CD4-positive, alpha-beta T cell treated with Interleukin-6 for 4 hours (primary cell): ENCODE measurements around the gene SHF.
A peak's percentile ranks its signal among the peaks of the same experiment; 100 is the strongest.
"Not testable (repeated sequence)": the region's sequence is repeated elsewhere in the genome, so short reads cannot be mapped to it uniquely, and the experiment has no call there.

Experiments used
- DNase-seq: peaks from one replicate; pipeline ENCODE4 v3.0.0-alpha.2; 2020; ENCODE audit warnings: mixed read lengths

The SHF gene, protein sequence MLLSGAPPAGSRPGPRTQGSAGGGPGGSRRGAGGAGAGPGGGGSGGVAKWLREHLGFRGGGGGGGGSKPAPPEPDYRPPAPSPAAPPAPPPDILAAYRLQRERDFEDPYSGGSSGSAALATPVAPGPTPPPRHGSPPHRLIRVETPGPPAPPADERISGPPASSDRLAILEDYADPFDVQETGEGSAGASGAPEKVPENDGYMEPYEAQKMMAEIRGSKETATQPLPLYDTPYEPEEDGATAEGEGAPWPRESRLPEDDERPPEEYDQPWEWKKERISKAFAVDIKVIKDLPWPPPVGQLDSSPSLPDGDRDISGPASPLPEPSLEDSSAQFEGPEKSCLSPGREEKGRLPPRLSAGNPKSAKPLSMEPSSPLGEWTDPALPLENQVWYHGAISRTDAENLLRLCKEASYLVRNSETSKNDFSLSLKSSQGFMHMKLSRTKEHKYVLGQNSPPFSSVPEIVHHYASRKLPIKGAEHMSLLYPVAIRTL

DNA sequence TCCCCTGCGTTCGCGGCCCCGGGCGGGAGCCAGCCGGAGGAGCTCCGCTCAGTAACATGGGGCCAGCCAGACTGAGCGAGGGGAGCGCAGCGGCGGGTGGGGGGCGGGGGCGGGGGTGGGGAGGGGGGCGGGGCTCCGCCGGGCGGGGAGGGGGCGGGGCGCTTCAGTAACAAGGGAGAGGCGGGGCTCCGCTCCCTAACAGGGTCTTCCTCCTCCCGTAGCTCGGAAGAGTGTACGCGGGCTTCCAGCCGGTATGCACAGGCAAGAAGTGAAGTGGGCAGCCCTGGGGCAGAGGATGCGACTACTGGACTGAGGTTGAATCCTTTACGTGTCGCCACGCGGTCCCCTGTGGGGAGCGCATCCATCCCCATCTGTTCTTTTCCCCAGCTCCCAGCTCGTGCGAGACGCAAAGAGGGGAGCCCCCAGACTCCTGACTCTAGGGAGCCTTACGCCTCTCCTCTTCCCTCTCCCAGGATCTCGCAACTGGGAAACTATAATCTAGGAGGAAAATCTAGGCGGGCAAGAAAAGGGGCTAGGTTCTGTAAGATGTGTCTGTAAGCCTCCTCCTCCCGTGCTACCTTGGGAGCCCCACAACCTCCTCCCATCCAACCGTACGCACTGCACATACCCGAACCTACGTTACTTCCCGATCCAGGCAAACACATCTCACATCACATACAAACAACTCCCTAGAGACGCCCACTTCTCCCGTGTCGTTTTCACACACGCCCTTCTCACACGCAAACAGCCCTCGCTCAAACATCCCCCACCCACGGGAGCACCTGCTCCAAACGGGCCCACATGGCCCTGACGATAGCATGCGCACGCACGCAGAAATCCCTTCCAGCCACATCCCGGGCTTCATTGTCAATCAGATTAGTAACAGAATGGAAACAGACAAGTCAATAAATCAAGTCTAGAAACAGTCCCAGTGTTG, at the start of gene SHF:
Gene SHF, minus strand, starts transcription at position 73 of the 937 bp plus-strand sequence. Its CDS starts 15 bp downstream, at position 58.
- DNase-seq = peak; percentile 81

DNA sequence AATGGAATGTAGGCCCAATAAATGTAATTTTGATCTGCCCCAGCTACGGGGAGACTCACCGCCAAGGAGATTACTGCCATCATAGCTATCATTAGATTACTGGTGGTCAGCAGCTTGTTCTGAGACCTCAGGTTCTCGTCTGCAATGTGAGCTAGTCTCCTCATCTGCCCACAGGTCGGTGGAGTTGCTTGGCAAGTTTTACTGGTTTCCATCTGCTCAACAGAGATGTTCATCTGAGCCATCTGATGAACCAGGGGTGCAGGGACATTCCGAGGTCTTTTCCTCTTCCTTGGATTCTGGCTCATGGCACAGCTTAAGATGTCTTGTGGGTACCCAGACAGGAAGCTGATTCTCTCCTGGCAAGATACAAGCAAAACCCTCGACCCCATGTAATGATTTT, 49.0 kb upstream of the SHF start:
- not testable (repeated sequence) for DNase-seq

DNA sequence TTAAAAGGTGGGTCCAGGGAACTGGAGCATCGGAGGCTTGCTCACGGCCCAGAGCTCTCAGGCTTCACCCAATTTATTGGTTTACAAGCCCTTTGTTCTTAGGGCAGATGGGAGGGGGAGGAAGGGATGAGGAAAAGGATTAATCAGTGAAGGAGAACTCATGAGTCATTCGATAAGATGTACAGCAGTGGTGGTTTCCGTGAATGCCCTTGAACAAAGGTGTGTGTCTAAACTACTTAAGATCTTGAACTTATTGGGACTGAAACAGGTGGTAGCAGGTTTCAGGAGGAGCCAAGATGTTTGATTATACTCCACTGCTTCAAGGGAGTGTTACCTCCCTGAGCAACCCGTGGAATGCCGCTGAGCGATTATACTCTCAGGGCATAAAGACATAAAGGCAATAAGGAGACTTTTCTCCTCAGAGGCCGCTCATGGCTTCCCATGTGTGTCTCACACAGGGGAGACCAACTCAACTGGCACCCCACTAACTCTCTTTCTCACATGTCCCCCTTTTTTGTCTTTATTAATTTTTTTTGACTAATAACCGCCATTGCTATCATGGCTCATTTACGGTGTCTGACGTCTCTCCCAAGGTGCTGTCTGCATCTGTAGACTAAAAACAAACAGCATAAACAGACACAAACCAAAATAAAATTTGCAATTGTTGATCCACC, 46.9 kb upstream of the SHF start:
- DNase-seq = no peak

DNA sequence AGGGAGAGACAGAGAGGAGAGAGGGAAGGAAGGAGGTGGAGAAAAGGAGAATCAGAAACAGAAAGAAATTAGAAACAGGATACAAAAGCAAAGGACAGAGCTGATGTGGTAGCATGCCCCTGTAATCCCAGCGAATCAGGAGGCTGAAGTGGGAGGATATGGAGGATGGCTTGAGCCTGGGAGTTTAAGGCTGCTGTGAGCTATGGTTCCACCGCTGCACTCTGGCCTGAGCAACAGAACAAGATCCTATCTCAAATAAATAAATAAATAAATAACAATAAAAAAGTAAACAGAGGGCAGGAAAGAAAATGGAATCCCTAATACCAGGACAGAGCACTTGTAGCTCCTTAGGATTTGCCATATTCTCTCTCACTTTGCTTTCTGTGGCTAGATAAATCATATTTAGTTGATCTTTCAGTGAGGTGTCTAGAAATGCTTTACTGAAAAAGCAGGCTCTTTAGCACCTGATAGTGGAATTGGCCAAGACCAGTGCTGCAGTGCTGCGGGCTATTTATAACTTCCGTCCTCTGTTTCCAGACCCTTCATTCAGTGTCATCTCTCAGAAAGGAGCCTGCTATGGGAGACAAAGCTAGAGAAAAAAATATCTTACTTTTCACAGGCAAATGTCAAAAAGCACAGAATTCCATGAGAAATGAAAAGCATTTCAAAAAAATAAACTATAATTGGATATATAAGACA, 44.2 kb upstream of the SHF start:
- no peak for DNase-seq

DNA sequence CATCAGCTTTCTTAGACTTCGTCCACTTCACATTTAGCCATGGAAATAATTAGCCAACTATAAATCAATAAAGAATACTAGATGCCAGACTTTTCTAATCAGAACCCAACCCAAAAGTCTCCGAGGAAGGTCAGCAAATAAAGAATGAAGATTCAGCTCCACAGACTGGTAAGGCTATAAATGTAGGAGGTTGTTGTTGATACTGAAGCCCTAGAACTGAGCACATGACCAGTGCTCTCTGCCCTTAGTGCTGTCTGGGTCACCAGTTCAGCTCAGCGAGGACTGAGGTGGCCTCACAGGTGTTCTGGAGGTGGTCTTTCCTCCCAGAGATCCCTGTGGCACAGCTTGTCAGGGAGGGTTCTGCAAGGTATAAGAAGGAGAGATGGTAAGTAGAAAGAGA, 43.4 kb upstream of the SHF start:
- DNase-seq = no peak

DNA sequence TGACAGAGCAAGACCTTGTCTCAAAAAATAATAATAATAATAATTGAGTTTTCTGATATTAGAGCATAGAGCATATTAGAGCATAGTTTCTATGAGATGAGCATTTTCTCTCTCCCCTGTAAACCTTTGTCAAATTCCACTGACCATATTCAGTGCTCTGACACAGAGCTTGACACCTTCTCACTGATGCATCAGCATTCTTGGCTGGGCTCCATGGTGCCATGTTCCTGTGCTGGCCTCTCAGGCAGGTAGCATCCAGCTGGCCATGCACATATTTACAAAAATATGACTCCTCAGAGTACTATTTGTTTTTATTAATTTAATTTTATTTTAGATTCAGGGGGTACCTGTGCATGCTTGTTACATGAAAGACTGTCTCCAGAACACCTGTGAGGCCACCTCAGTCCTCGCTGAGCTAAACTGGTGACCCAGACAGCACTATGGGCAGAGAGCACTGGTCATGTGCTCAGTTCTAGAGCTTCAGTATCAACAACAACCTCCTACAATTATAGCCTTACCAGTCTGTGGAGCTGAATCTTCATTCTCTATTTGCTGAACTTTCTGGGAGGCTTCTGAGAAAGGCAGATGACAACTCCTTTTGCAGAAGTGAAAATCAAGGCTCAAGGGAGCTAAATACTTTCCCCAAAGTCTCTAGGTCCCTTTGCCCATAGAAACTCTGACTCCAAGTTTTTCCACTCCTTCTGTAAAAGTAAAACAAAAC, 42.6 kb upstream of the SHF start:
- DNase-seq = no peak

DNA sequence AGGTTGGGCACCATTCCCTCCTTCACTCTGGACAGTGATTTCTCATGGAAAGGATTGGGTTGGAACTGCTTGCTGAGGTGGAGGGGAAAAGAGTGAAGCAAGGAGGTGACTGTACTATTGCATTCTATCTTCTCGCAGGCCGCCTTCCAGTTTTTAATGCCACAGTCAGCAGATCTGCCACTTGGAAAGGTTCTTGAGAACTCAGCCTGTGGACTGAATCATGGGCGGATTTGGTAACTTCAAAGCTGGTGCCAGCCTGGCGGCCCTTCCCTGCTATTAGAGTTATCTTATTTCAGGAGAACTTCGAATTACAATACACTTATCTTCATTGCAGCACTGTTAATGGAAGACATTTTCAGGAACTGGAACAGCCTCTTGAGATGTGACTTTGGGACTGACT, 41.2 kb upstream of the SHF start:
- no peak for DNase-seq

DNA sequence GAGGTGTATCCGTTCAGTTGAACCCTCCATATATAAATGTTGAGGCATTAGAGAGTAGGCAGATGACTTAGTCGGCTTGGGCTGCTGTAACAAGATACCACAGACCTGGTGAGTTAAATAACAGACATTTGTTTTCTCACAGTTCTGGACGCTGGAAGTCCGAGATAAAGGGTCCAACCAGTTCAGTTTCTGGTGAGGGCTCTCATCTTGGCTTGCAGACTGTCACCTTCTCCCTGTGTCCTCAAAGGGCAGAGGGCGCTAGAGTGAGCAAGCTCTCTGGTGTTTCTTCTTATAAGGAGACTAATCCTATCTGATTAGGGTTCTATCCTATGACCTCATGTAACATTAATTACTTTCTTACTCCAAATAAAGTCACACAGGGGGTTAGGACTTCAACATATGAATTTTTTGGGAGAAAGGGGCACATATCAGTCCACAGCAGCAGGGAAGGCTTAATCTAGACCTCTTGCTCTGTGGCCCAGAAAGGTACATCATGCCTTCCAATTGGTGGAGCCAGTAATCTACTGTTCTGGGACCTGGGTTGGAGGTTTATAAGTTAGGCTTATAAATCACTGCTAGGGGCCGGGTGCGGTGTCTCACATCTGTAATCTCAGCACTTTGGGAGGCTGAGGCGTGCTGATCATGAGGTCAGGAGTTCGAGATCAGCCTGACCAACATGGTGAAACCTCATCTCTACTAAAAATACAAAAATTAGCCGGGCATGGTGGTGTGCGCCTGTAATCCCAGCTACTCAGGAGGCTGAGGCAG, 37.9 kb upstream of the SHF start:
- no peak for DNase-seq

DNA sequence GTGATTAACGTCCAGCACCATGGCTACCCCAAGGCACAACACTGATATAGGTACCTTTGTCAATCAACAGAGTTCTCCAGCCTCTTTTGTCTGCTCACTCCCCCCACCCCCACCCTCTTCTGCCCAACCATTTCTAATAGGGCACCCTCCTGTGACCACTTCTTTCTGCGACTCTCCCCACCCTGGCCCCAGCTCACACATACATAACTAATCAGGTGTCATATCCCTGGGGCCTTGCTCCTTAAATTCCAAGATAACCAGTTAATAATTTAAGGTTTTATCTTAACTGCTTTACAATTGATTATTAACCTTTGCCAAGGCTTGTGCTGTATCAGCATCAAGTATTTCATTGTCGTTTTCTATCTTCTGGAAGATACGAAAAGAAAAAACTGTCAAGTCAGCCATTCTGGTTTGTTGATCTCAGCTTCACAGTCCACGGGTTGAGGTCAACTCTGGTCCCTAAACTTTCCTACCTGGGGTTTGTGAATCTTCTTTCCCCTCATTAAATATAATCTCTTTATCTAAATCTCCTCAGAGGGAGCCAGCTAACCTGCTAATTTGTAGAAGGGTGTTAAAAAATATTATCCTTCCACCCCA, 37.0 kb upstream of the SHF start:
- DNase-seq = no peak

DNA sequence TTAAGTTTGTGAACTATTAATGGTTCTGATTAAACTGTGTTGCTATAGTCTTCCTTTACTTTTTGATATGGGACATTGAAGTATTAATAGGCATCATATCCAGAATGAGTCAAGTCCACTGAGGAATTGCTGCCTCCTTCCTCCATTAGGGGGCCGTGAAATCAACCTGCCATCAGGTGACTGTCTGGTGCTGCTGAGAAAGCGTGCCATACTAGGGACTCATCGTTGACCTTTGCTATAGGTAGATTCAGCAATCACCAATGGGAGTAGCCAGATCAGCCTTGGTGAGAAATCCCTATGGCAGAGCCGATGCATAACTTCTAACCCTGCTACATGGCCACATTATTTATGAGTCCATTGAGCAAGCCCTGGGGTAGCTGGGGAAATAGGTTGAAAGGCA, 34.2 kb upstream of the SHF start:
- no peak for DNase-seq

DNA sequence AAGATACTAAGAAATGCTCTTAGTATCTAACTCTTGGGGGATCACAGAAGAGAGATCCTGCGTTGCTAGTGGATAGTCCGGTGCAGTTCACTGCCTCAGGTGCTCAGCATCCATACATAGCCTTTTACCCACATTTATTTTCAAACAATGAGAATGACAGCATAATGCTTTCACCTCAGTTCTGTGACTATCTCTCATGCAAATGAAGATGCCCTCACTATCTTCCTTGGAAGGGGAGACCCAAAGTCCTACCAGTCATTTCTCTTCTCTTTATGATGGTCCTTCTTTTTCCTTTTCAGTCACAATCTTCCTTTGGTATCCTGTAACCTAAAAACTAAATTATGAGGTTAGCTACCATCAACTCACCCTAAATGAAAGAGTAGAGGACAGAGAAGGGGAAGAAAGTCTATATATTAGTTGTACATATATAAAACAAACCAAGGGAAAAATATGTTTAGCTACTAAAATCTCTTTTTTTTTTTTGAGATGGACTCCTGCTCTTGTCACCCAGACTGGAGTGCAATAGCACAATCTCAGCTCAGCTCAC, 33.4 kb upstream of the SHF start:
- DNase-seq = no peak

DNA sequence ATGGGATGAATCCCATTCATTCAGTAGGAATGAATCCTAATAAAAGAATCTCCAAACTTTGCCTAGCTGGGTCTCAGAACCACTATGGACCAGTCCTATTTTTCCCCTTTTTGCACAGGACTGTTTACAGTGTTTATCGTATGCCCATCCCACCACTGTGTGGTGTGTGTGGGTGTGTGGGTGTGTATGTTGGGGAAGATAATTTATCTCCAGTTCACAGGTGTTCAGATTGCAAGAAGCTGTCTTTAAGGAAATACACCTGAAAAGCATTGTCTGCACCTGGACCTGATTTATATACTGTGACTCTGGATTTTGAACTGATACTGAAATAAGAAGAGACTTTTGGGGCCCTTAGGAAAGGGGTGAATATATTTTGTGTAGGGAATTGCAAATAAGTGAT, 24.7 kb upstream of the SHF start:
- no peak for DNase-seq

DNA sequence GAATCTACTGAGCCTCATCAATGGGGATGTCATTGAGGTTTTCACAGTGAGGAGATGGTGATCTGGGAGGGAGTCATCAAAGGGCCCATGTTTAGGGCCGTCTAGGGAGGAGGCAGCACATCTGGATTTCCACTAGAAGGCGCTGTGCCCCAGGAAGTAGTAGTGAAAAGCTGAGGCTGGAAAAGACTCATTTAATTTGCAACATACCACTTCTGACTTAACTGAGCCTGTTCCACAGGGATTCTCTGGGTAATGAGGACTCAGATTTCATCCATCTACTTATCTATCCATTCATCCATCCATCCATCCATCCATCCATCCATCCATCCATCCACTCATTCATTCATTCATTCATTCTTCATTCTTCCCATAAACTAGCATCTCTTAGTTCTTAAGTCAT, 17.4 kb upstream of the SHF start:
- DNase-seq = peak; percentile 68

DNA sequence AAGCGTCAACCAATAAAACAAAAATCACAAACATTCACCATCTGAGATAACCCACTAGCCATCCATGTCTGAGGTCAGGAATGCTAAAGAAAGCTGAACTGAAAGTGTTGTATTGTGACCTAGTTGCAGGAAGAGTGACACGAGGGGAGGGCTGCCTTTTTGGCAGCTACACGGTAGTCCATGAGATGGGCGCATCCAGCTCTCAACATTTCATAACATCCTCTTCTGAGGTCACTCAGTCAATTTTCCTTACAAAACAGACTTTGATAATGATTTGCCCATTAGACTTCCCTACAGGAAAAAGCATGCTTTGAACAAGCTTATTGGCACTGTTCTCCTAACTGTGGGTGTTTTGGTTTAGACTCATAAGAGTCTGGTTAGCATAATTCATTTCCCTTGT, 15.4 kb upstream of the SHF start:
- DNase-seq = no peak

DNA sequence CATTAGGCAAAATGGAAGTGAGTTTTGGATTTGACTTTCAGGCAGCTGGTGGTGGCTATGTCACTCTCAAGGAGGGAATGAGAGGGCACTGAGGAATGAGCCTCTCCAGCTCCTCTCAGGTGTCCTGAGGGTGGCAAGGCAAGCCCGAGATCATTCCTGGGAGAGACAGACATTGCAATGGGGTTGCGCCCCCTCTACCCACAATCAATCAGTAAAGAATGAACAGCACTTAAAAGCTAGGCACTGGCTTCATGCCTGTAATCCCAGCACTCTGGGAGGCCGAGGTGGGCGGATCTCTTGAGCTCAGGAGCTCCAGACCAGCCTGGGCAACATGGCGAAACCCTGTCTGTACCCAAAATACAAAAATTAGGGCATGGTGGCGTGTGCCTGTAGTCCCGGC, 14.1 kb upstream of the SHF start:
- DNase-seq = no peak

DNA sequence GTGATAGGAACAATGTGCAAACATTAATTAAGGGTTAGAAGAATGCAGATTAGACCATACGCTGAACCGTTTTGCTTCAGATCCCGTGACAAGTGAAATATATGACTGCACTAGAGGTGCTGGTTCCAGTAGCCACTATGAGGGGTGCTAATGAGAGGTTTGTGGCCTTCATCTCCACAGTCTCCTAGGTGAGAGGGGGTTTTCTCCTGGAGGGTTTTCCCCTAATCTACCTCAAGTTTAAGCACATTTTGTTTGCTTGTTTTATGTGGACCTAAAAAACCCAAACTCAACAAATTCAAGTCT, 13.7 kb upstream of the SHF start:
- DNase-seq = no peak

DNA sequence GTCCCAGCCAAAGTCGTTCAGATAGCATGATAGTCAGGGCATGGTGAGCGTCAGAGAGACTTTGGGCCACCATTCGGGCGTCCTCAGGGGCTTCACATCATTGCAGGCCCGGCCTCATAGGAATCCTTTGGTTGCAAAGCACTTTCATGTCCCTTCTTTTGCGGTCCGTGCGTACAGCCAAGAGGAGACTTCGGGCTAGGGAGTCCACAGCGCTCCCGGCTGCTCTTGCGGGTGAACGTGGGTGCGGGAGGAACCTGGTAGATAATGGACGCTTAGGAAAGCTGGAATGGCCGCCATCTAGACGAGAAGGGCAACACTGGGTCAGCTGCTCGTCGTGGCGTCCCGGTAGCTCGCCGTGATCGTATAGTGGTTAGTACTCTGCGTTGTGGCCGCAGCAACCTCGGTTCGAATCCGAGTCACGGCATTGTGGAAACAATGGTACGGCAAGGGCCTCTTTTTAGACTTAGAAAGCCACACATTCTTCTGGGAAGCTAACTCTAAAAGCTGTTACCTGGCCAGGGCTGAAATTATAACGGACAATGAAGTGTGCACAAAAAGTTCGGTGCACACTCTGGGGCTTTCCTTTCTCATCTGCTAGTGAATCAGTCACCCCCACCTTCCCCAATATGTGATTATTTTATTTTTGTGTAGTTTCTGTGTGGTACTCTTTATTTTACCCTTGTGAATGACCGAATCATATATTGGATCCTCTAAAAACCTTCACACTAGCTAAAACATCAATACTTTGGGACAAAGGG, 13.2 kb upstream of the SHF start:
- peak; percentile 72 for DNase-seq

DNA sequence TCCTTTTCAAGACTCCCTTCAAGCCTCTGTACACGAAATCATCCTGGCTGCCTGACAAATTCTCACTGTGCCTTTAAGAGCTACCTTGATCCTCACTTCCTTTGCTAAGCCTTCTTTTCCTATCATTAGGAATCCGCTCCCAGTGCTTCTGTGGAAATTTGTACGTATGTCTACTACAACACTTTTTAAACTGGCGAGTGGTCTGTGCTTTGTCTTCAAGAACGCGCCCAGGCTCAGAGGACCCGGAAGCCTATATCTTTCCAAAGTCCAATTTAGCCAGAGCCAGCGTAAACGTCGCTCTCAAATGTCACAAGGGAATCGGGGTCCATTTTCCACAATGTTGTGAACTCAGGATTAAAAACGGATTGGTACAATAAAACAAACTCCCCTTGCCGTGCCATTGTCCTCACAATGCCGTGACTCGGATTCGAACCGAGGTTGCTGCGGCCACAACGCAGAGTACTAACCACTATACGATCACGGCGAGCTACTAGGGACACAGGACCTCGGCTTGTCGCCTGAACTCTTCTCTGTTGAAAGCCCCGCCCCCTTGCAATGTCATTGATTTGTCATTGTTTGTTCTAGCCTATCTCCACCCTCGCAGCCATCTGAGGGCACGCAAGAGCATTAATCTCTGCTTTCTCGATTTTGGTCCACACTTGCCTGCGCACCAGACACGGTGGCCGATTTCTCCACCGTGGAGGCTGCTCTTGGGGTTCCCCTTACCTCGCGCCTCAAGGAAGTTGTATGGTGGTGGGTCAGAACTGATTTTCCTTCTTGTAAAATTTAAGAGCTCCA, 12.4 kb upstream of the SHF start:
- peak; percentile 96 for DNase-seq
